HepG2 (cell line): Measurements from ENCODE around the gene NAMPT. TPM values are rescaled to one million over a fixed set of nuclear protein-coding genes. Genes with fewer than 3 reads are reported as not detected.

Experiments used
- EZH2 ChIP-seq: conservative IDR thresholded peaks from 2 replicates; pipeline ENCODE4 v1.6.1; 2012; ENCODE audit warnings: mild to moderate bottlenecking, low read depth, low read length, moderate library complexity
- GABPB1 ChIP-seq: IDR thresholded peaks from 2 replicates; pipeline ENCODE4 v1.6.1; 2016; ENCODE audit warnings: mild to moderate bottlenecking, missing genetic modification reagents, moderate library complexity, missing compliant biosample characterization
- GPBP1L1 ChIP-seq: sonication (generic); formaldehyde crosslinking; IDR thresholded peaks from 2 replicates; pipeline ENCODE4 v1.5.0; 2020; ENCODE audit warnings: mild to moderate bottlenecking, missing genetic modification reagents
- KLF15 ChIP-seq: sonication (generic); formaldehyde crosslinking; IDR thresholded peaks from 2 replicates; pipeline ENCODE4 v1.8.1; 2023; ENCODE audit warnings: borderline replicate concordance, mild to moderate bottlenecking, inconsistent platforms, missing genetic modification reagents, mixed read lengths
- MIER2 ChIP-seq: IDR thresholded peaks from 2 replicates; pipeline ENCODE4 v1.6.1; 2016; ENCODE audit warnings: missing biosample characterization, missing genetic modification reagents
- MNT ChIP-seq: fragments of 450-650 bp; IDR thresholded peaks from 2 replicates; pipeline ENCODE4 v1.6.1; 2016
- NCOA1 ChIP-seq: sonication (generic); formaldehyde crosslinking; IDR thresholded peaks from 2 replicates; pipeline ENCODE4 v1.9.0; 2021; ENCODE audit warnings: missing genetic modification reagents
- NFIC ChIP-seq: IDR thresholded peaks from 2 replicates; pipeline ENCODE4 v1.6.1; 2012; ENCODE audit warnings: mild to moderate bottlenecking, low read length, inconsistent platforms
- REPIN1 ChIP-seq: sonication (generic); formaldehyde crosslinking; IDR thresholded peaks from 2 replicates; pipeline ENCODE4 v1.8.0; 2022; ENCODE audit warnings: missing genetic modification reagents, low read depth, mild to moderate bottlenecking, borderline replicate concordance
- SIX1 ChIP-seq: sonication (generic); formaldehyde crosslinking; IDR thresholded peaks from 2 replicates; pipeline ENCODE4 v1.4.0; 2020; ENCODE audit warnings: missing genetic modification reagents, borderline replicate concordance
- SRY ChIP-seq: sonication (generic); formaldehyde crosslinking; IDR thresholded peaks from 2 replicates; pipeline ENCODE4 v1.8.0; 2022; ENCODE audit warnings: mild to moderate bottlenecking, missing genetic modification reagents
- TOPORS ChIP-seq: sonication (generic); formaldehyde crosslinking; IDR thresholded peaks from 2 replicates; pipeline ENCODE4 v1.8.0; 2023; ENCODE audit warnings: mild to moderate bottlenecking, missing genetic modification reagents
- ZNF142 ChIP-seq: sonication (generic); formaldehyde crosslinking; IDR thresholded peaks from 2 replicates; pipeline ENCODE4 v1.4.0; 2020; ENCODE audit warnings: missing genetic modification reagents
- ZNF691 ChIP-seq: sonication (generic); formaldehyde crosslinking; IDR thresholded peaks from 2 replicates; pipeline ENCODE4 v1.4.0; 2020; ENCODE audit warnings: missing genetic modification reagents, low read depth, mild to moderate bottlenecking, borderline replicate concordance
- ZNF790 ChIP-seq: sonication (generic); formaldehyde crosslinking; IDR thresholded peaks from 2 replicates; pipeline ENCODE4 v1.8.0; 2022; ENCODE audit warnings: missing genetic modification reagents, mild to moderate bottlenecking, borderline replicate concordance
- ZSCAN21 ChIP-seq: sonication (generic); formaldehyde crosslinking; IDR thresholded peaks from 2 replicates; pipeline ENCODE4 v1.8.0; 2022; ENCODE audit warnings: mild to moderate bottlenecking, missing genetic modification reagents, moderate library complexity, borderline replicate concordance
- ZSCAN25 ChIP-seq: sonication (generic); formaldehyde crosslinking; IDR thresholded peaks from 2 replicates; pipeline ENCODE4 v1.8.0; 2022; ENCODE audit warnings: mild to moderate bottlenecking, missing genetic modification reagents
- polyA plus RNA-seq, 8 experiments: library from polyadenylated mRNA; depleted of rRNA in 3 of 8; stranded (reverse) in 7 of 8; unstranded in 1 of 8; fragments of >200 nt; fragmentation: Illumina TruSeq in 4 of 8; extraction: Trizol in 4 of 8; gene quantifications; 2 replicates each; pipeline versions ENCODE4 v1.2.1 to v1.2.3, GENCODE V29; 2011 to 2016; ENCODE audit warnings: low read depth in 4 of 8, missing spikeins in 1 of 8, mixed read lengths in 1 of 8; ENCODE audit not compliant: insufficient read depth in 1 of 8
- total RNA-seq, 5 experiments: library from RNA; depleted of rRNA; stranded (reverse); fragments of >200 nt; fragmentation: Illumina TruSeq; extraction: Trizol; gene quantifications; 2 replicates each; pipeline ENCODE4 v1.2.3, GENCODE V29; 2016; ENCODE audit warnings: low read depth in 1 of 5

NAMPT gene
- total and polyA plus RNA-seq, 2 of the 13 experiments (the other 11 are each of a cell fraction or from before 2014, with no cell fraction given): 15.8 to 67.7 TPM

GRCh38 chr7:106285051-106285854 lies 470 bp upstream of the NAMPT start (continued):
- TF ChIP-seq ZNF142 (no peak), SIX1 (CRISPR knock-in tag) (no peak; the same call in 1 of the 2 replicates), EZH2 (no peak), ZSCAN25 (CRISPR knock-in tag) (no peak; the same call in 1 of the 2 replicates), ZNF790 (CRISPR knock-in tag) (no peak), REPIN1 (CRISPR knock-in tag) (peak; percentile 37; the same call in 1 of the 2 replicates), GPBP1L1 (no peak), KLF15 (no peak), GABPB1 (CRISPR knock-in tag) (peak; percentile 86), MNT (peak; percentile 72), SRY (CRISPR knock-in tag) (peak; percentile 37; the same call in 1 of the 2 replicates), TOPORS (CRISPR knock-in tag) (peak; percentile 54), MIER2 (no peak), ZNF691 (CRISPR knock-in tag) (peak; percentile 81; the same call in 1 of the 2 replicates), NFIC (no peak), NCOA1 (CRISPR knock-in tag) (peak; percentile 92), ZSCAN21 (CRISPR knock-in tag) (peak; percentile 35; the same call in 1 of the 2 replicates)
